Adipocyte (in vitro differentiated cells): ENCODE data around the gene TSPAN7.

ENCODE experiments used
- DNase-seq: peaks from one replicate; pipeline ENCODE4 v3.0.0-alpha.2; 2015; ENCODE audit warnings: low read depth
- H3K27me3 ChIP-seq: replicated peaks from 2 replicates; pipeline ENCODE4 v1.7.0; 2013; ENCODE audit warnings: mild to moderate bottlenecking, low read length, moderate library complexity; ENCODE audit not compliant: control insufficient read depth, insufficient read depth
- H3K36me3 ChIP-seq: 2 replicates; pipeline ENCODE4 v1.7.0; 2013; ENCODE audit warnings: low read length, mild to moderate bottlenecking, moderate library complexity; ENCODE audit not compliant: control insufficient read depth, insufficient read depth, severe bottlenecking
- H3K4me1 ChIP-seq: 2 replicates; pipeline ENCODE4 v1.7.0; 2013; ENCODE audit warnings: mild to moderate bottlenecking, low read length, moderate library complexity; ENCODE audit not compliant: control insufficient read depth, insufficient read depth
- H3K4me3 ChIP-seq: 2 replicates; pipeline ENCODE4 v1.7.0; 2013; ENCODE audit warnings: mild to moderate bottlenecking, low read length, moderate library complexity
- H3K9ac ChIP-seq: 2 replicates; pipeline ENCODE4 v1.7.0; 2013; ENCODE audit warnings: mild to moderate bottlenecking, low read length, moderate library complexity
- H3K9me3 ChIP-seq: 2 replicates; pipeline ENCODE4 v1.7.0; 2013; ENCODE audit warnings: mild to moderate bottlenecking, low read length, moderate library complexity; ENCODE audit not compliant: control insufficient read depth

Gene TSPAN7

DNA sequence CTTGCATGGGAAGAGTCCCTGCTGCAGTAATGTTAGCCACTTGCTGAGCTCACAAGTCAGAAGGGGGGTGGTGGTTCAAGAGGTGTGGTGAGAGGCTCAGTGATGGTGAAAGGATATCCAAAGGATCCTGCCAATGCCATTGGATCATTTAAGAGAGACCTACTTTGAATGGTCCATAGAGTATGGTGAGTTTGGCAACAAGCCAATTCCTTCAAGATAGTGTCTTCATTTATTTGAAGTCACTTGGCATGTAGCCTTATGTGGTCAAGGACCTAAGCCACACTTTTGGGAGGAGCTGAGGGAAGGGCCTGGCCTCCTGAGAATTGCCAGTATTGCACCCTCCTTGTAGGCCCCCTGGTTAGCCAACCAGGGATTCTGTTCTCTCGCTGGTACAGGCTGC lies 87.9 kb downstream of the TSPAN7 start:
- no peaks in the 10 kb centered on the region for H3K9me3 ChIP-seq
- no peak overlapping the region for H3K4me3 ChIP-seq
- H3K4me1 ChIP-seq: no peaks in the 10 kb centered on the region
- peaks cover 26% of the 10 kb centered on the region for H3K27me3 ChIP-seq
- no peaks in the 10 kb centered on the region for H3K36me3 ChIP-seq
- no peak for DNase-seq
- no peak overlapping the region for H3K9ac ChIP-seq

GRCh38 chrX:38649674-38650647 lies 88.6 kb downstream of the TSPAN7 start:
- Histone ChIP-seq H3K9ac (no peak overlapping the region), H3K4me1 (no peaks in the 10 kb centered on the region), H3K4me3 (no peak overlapping the region), H3K27me3 (peaks cover 26% of the 10 kb centered on the region), H3K36me3 (no peaks in the 10 kb centered on the region), H3K9me3 (no peaks in the 10 kb centered on the region)
- DNase-seq: no peak

DNA sequence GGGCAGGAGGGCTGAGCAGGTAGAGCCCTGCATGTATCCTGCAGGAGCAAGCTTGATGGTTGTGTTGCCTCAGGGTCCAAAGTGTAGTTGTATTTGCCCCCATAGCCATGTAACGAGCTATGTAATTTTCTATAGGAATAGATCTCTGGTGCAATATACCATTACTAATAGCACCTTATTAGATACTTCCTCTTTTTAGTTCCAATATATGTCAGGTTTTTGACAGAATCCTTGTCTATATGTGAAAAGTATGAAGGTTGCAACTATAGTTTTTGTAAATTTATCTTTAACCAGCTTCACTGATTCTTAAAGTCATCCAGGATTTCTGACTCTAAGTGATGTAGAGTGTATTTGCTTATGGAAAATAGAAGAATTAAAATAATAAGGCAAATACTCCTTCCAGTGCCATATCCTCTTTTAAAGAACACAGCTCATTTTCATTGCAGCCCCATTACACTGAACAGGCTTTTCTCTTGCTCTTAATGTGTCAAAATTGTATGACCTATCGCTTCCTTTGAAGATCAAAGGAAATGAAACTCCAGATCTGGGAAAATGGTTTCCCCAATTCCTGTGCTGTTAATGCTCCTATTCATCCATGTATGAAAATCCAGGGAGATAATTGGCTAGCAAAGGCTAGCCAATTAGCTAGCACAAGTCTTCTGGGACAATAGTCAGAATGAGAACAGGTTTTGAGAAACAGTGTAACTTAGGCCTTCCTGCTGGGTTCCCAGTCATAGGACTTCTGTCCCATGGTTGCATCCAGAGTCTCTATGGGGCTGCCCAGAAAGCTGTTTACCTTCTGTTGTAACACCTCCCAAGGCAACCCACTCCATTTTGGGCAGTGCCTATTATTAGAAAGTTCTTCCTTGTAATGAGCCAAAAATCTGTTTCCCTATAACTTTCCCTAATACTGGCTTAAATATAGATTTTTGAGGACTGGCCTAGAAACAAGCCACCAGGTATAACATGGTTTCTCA lies 90.6 kb downstream of the TSPAN7 start:
- DNase-seq: no peak
- no peak overlapping the region for H3K9ac ChIP-seq
- no peak overlapping the region for H3K4me3 ChIP-seq
- H3K27me3 ChIP-seq: peaks cover 13% of the 10 kb centered on the region
- no peaks in the 10 kb centered on the region for H3K36me3 ChIP-seq
- peaks cover under 1% of the 10 kb centered on the region for H3K4me1 ChIP-seq
- H3K9me3 ChIP-seq: no peaks in the 10 kb centered on the region

DNA sequence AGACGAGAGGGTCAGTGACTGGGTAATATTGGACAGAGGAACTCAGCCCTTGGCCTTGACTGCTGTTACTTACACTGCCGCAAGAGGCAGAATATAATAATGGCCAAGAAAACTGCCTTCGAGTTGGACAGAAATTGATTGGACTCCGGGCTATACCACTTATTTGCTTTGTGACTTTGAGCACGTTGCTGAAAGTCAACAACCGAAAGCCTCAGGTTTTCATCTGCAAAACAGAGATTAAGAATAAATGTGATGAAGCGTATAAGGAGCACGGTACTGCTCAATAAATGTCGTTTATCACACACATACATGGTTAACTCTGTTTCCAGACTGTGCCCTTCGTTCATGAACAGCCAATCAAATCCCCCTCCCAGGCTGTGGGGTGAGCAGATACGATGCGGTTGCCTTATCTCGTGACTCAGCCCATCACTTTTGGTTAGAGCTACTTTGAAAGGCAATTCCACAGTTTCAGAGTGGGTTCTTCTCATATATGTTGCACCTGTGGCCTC lies 91.6 kb downstream of the TSPAN7 start:
- peaks cover 5% of the 10 kb centered on the region for H3K4me1 ChIP-seq
- H3K9ac ChIP-seq: no peak overlapping the region
- H3K27me3 ChIP-seq: peaks cover 19% of the 10 kb centered on the region
- DNase-seq: no peak
- H3K36me3 ChIP-seq: no peaks in the 10 kb centered on the region
- no peaks in the 10 kb centered on the region for H3K9me3 ChIP-seq
- no peak overlapping the region for H3K4me3 ChIP-seq

- DNase-seq: peak; percentile 43
- H3K9me3 ChIP-seq: no peaks in the 10 kb centered on the region
- H3K27me3 ChIP-seq: peaks cover 19% of the 10 kb centered on the region
- no peak overlapping the region for H3K4me3 ChIP-seq
- H3K9ac ChIP-seq: no peak overlapping the region
- H3K36me3 ChIP-seq: no peaks in the 10 kb centered on the region
- peaks cover 5% of the 10 kb centered on the region for H3K4me1 ChIP-seq
Measured at GRCh38 chrX:38654302-38654701, 93.0 kb downstream of the TSPAN7 start.

DNA sequence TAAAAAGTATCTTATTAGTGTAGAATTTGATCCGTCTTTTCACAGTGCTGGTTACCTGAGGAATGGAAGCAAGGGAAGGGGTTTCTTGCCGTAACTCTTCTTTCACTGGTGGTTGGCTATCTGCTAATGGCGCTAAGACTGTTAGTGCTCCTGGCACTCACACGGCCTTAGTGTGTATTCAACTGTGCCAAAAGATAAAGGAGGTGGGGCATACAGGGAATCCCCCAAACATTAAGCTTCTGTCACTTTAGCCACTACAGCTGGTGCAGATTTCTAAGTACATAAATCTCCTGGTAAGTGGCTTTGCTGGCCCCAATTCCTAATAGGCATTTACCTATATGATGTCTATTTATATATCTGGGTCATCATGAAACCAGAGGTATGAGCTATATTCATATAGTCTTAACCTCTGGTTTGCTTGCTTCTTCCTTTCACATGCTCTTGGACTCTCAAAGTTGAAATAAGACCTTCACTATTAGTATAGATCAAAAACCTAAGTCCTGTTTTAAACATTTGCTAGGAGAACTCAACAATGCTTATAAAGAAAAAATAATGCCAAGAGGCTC lies 95.1 kb downstream of the TSPAN7 start:
- Histone ChIP-seq H3K27me3 (peaks cover 26% of the 10 kb centered on the region), H3K4me1 (peaks cover 10% of the 10 kb centered on the region), H3K4me3 (no peak overlapping the region), H3K36me3 (no peaks in the 10 kb centered on the region), H3K9ac (no peak overlapping the region), H3K9me3 (no peaks in the 10 kb centered on the region)
- DNase-seq: no peak

DNA sequence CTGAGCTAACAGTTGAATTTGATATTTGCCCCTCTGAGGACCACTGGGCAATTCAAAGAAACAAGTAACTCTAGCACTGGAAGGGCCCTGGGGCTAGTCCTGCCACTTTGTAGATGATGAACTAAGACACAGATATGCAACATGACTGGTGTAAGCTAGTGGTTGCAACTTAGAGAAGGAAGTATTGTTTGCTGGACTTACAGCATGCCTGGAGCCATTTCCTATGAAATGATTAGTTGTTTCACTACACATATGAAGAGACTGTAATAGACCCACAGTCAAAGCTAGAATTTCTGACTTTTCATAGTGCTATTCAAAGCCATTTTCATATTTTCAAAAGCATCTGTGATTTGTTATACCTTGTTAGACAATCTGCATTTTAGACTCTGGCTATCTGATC lies 96.2 kb downstream of the TSPAN7 start:
- H3K36me3 ChIP-seq: no peaks in the 10 kb centered on the region

DNA sequence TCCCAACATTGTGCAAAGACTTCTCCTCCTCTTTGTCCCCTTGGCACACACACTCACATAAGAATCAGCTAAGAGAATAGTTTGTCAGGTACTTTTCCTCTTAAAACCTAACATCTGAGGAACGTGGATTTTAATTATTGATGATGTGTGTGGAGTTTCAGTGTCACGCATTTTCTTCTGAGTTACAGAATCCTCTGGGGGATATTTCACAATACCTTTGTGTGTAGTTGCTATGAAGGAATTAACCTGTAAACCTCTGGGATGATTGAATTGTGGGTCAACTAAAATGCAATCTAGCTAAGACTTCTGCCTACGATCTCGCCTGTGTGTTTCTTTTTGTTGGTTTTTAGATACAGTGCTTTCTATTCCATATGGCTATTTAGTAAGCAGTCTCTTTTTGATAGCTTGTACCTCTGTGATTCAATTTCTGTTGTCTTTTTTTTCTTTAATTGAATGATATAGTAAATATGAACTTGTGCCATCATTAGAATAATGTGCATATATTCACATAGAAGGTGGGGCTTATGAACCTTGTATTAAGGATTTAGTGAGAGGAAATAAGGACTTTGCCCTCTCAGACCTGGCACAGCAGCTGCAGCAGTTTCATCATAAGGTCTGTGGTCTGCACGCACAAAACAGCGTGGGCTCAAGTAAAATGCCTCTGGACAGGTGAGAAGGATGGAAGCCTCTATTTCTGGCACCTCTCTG lies 99.2 kb downstream of the TSPAN7 start:
- no peak for DNase-seq

More for the DNA sequence above, 96.2 kb downstream of the TSPAN7 start:
- Histone ChIP-seq H3K4me3 (no peak overlapping the region), H3K9me3 (no peaks in the 10 kb centered on the region), H3K9ac (no peak overlapping the region), H3K4me1 (peaks cover 10% of the 10 kb centered on the region), H3K27me3 (peaks cover 35% of the 10 kb centered on the region)
- no peak for DNase-seq

DNA sequence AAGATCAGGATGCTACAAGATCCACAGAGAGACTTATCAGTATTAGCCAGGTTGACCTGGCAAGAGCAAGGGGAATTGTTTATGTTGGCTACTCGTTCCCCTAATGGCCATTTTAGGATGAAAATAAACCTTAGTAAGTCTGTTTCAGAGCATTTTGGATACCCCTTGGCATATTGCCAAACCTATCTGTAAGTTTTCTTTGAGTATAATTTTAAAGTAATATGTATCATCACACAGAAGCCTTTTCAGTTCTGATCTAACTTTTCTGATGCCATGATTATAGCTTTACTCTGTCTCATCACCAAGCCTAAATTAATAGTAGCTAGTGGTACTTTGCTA lies 99.7 kb downstream of the TSPAN7 start:
- no peak overlapping the region for H3K9ac ChIP-seq
- peaks cover 10% of the 10 kb centered on the region for H3K4me1 ChIP-seq
- H3K4me3 ChIP-seq: no peak overlapping the region
- no peaks in the 10 kb centered on the region for H3K9me3 ChIP-seq
- no peak for DNase-seq
- peaks cover 36% of the 10 kb centered on the region for H3K27me3 ChIP-seq
- no peaks in the 10 kb centered on the region for H3K36me3 ChIP-seq

More for the DNA sequence above, 99.2 kb downstream of the TSPAN7 start:
- Histone ChIP-seq H3K9me3 (no peaks in the 10 kb centered on the region), H3K9ac (no peak overlapping the region), H3K27me3 (peaks cover 35% of the 10 kb centered on the region), H3K36me3 (no peaks in the 10 kb centered on the region), H3K4me3 (no peak overlapping the region), H3K4me1 (peaks cover 10% of the 10 kb centered on the region)

DNA sequence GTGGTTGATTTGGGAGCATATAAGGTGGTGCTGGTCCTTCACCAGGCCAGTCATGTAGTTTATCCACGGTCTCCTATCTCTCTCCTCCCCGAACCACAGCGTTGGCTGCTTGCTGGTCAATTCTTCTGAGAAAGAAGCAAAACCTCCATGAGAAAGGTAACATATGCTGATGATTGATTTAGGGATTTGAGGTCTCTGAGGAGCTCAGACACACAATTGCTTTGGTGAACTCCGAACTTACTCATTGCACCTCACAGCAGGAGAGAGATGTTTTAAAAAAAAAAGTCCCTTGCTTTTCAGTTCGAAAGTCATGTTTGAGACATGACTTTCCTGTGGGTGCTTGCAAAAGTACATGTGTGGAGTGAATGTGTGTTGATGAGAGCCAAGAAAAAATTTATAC lies 100.2 kb downstream of the TSPAN7 start:
- no peak for DNase-seq
- peaks cover 10% of the 10 kb centered on the region for H3K4me1 ChIP-seq
- H3K4me3 ChIP-seq: no peak overlapping the region
- no peak overlapping the region for H3K9ac ChIP-seq
- H3K36me3 ChIP-seq: no peaks in the 10 kb centered on the region
- no peaks in the 10 kb centered on the region for H3K9me3 ChIP-seq
- H3K27me3 ChIP-seq: peaks cover 34% of the 10 kb centered on the region
